H1 (cell line): ENCODE measurements around the gene FOXP4. TPM values are rescaled to one million over a fixed set of nuclear protein-coding genes. Genes with fewer than 3 reads are reported as not detected.

Experiments used
- BRCA1 ChIP-seq: IDR thresholded peaks from 2 replicates; pipeline ENCODE4 v1.6.1; 2012; ENCODE audit warnings: low read depth, low read length, improper control_type of control experiment
- EP300 ChIP-seq, 2 experiments: IDR thresholded peaks; 1 replicate in 1 of 2; 2 replicates in 1 of 2; pipeline ENCODE4 v1.6.1; 2011 to 2012; ENCODE audit warnings: low read depth in 2 of 2, low read length in 2 of 2, mild to moderate bottlenecking in 2 of 2, borderline replicate concordance in 1 of 2, inconsistent platforms in 1 of 2, moderate library complexity in 1 of 2
- ZNF274 ChIP-seq: IDR thresholded peaks from 2 replicates; pipeline ENCODE4 v1.7.0; 2012; ENCODE audit warnings: low read length, borderline replicate concordance; ENCODE audit errors: extremely low read depth
- polyA plus RNA-seq, 7 experiments: library from polyadenylated mRNA; depleted of rRNA in 3 of 7; stranded (reverse) in 5 of 7; unstranded in 2 of 7; fragments of >200 nt in 5 of 7; fragments of 200-250 nt in 2 of 7; gene quantifications; 1 replicate in 5 of 7; 2 replicates in 1 of 7; 4 replicates in 1 of 7; pipeline versions ENCODE4 v1.2.1 to v1.2.3, GENCODE V29; 2011 to 2013; ENCODE audit warnings: missing spikeins in 2 of 7, mixed read lengths in 2 of 7
- total RNA-seq: library from RNA; stranded (reverse); fragmentation: NEBNext Ultra II Directional; extraction: Animal tissue kit (Norgen Biotek cat#: 25700); gene quantifications from 2 replicates; pipeline ENCODE4 v1.2.1, GENCODE V29; 2021
- TF ChIP-seq, protein P1 (sequence below): IDR thresholded peaks from 2 replicates; pipeline ENCODE4 v1.6.1; 2012; ENCODE audit warnings: inconsistent platforms

FOXP4 gene
- total and polyA plus RNA-seq, 2 of the 8 experiments (the other 6 are each of a cell fraction or from before 2014, with no cell fraction given), result 4.8 to 13.3 TPM

- TF ChIP-seq EP300 (IDR thresholded peaks at IDR 0.05; ENCODE audit: borderline replicate concordance in 1 of 2, low read depth in 2 of 2, low read length in 2 of 2) (no peak), ZNF274 (no peak), BRCA1 (no peak)
- TF ChIP-seq, protein P1, sequence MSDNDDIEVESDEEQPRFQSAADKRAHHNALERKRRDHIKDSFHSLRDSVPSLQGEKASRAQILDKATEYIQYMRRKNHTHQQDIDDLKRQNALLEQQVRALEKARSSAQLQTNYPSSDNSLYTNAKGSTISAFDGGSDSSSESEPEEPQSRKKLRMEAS, result no peak
Measured at GRCh38 chr6:41515995-41516394, 30.2 kb upstream of the FOXP4 start (continued).
